CD4-positive, alpha-beta T cell (primary cell): ENCODE measurements around the gene NOP53. TPM values are rescaled to one million over a fixed set of nuclear protein-coding genes. Genes with fewer than 3 reads are reported as not detected.

Experiments used
- ATAC-seq: fragments of 200-7000 bp; cut with Tn5 transposase; one replicate; pipeline ENCODE4 v1.10.0; 2022; ENCODE audit warnings: mild to moderate bottlenecking; ENCODE audit not compliant: poor library complexity
- CTCF ChIA-PET: fragments of 350-600 bp; sonication (Branson Sonifier 250); formaldehyde crosslinking; loops from one replicate; lab custom pipeline; 2021; ENCODE audit warnings: antibody characterized with exemption, inconsistent platforms; lab: Charles Lee
- POLR2A ChIA-PET: fragments of 350-600 bp; sonication (Branson Sonifier 250); formaldehyde crosslinking; loops from one replicate; lab custom pipeline; 2021; ENCODE audit warnings: antibody characterized with exemption, inconsistent platforms; lab: Charles Lee
- DNase-seq, 14 experiments: peaks; one replicate each; pipeline ENCODE4 v3.0.0-alpha.2; 2013 to 2020; ENCODE audit warnings: mixed read lengths in 2 of 14
- H3K27ac ChIP-seq, 2 donors: one replicate each; pipeline versions ENCODE4 v1.5.1 to v1.7.0; 2013; ENCODE audit warnings: low read length in 2 of 2, low read depth in 1 of 2, mild to moderate bottlenecking in 1 of 2
- H3K27me3 ChIP-seq, 2 experiments: 1 replicate in 1 of 2; 2 replicates in 1 of 2; pipeline versions ENCODE4 v1.6.1 to v1.7.0; 2013; ENCODE audit warnings: low read length in 2 of 2, control low read depth in 1 of 2, mild to moderate bottlenecking in 1 of 2, moderate library complexity in 1 of 2; ENCODE audit not compliant: insufficient read depth in 2 of 2, control insufficient read depth in 1 of 2
- H3K36me3 ChIP-seq: one replicate; pipeline ENCODE4 v1.6.1; 2013; ENCODE audit warnings: low read length, control low read depth; ENCODE audit not compliant: insufficient read depth
- H3K4me1 ChIP-seq: one replicate; pipeline ENCODE4 v1.6.1; 2013; ENCODE audit warnings: low read length, control low read depth; ENCODE audit not compliant: insufficient read depth
- H3K4me3 ChIP-seq: one replicate; pipeline ENCODE4 v1.5.1; 2013; ENCODE audit warnings: mild to moderate bottlenecking, low read length, moderate library complexity
- H3K9me3 ChIP-seq, 2 experiments: 1 replicate in 1 of 2; 2 replicates in 1 of 2; pipeline versions ENCODE4 v1.6.1 to v1.7.0; 2013; ENCODE audit warnings: low read length in 2 of 2, mild to moderate bottlenecking in 2 of 2, control low read depth in 1 of 2, moderate library complexity in 1 of 2; ENCODE audit not compliant: control insufficient read depth in 1 of 2, insufficient read depth in 1 of 2
- H3K27ac Mint-ChIP-seq: one replicate; pipeline ENCODE4 v1.8.0; 2020; ENCODE audit warnings: mixed read lengths
- H3K27me3 Mint-ChIP-seq: one replicate; pipeline ENCODE4 v1.8.0; 2021; ENCODE audit warnings: mixed read lengths
- H3K36me3 Mint-ChIP-seq: one replicate; pipeline ENCODE4 v1.8.0; 2021; ENCODE audit warnings: low read depth, mixed read lengths
- H3K4me1 Mint-ChIP-seq: one replicate; pipeline ENCODE4 v1.8.0; 2021; ENCODE audit warnings: low read depth, mixed read lengths
- H3K4me3 Mint-ChIP-seq: one replicate; pipeline ENCODE4 v1.8.0; 2020; ENCODE audit warnings: mild to moderate bottlenecking, mixed read lengths
- H3K9me3 Mint-ChIP-seq: one replicate; pipeline ENCODE4 v1.8.0; 2020; ENCODE audit warnings: mixed read lengths
- CTCF ChIP-seq: fragments of 200-600 bp; IDR thresholded peaks from one replicate; pipeline ENCODE4 v1.8.0; 2022; ENCODE audit warnings: antibody characterized with exemption, mild to moderate bottlenecking
- intact Hi-C, 2 experiments: fragments of 100-400 bp; cut with DNase I in 1 of 2; cut with micrococcal nuclease in 1 of 2; formaldehyde crosslinking; loops; one replicate each; pipeline versions ENCODE4 v1.15.1 to v1.9.0; 2023 to 2025; cut with DNase I, micrococcal nuclease
- total RNA-seq, 174 experiments: library from RNA in 2 of 174; stranded (reverse) in 2 of 174; gene quantifications; one replicate each; pipeline ENCODE4 v1.2.3 and lab custom pipeline; 2021 to 2026

NOP53 gene
- total RNA-seq, 2 experiments from 2014 or later, result 1,074 to 1,154 TPM

DNA sequence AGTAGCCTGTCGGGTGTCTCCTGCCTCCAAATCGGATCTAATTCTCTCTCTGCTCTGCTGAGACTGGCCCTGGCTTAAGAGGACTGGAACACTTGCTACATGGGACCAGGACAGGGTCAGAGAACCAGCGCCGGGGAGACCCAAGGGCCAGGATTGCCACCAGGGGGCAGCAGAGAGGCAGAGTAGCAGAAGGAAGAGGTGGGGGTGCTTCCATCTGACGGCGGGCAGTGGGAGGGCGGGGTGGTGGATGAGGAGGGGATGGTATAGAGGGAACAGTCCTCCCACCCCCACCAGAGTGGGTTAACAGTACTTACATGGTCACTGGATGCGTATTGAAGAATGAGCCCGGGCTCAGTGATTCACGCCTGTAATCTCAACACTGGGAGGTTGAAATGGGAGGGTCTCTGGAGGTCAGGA lies 45.1 kb downstream of the NOP53 start:
- Mint-ChIP-seq H3K27ac (no peak overlapping the region), H3K36me3 (peaks cover 6% of the 10 kb centered on the region), H3K4me3 (no peak overlapping the region), H3K4me1 (peaks cover 4% of the 10 kb centered on the region), H3K27me3 (no peaks in the 10 kb centered on the region), H3K9me3 (no peaks in the 10 kb centered on the region)
- peaks cover 1% of the 10 kb centered on the region for H3K36me3 ChIP-seq
- no peak overlapping the region for H3K4me3 ChIP-seq
- CTCF ChIA-PET, result interaction anchor here (0.7 to 1.3 kb wide), 4 partner anchors 12 to 1270 kb away, joined by 3 to 4 read pairs (median 3); partner anchors contain the start of gene SELENOW
- intact Hi-C loops, result loop anchor here in 1 of 2 experiments (1.0 kb wide), 1 partner anchor 77 kb away; the partner anchor contains the start of gene EHD2
- ATAC-seq (peak; percentile 71), DNase-seq (peak; percentile 72 to 93 (median 82))
- no peaks in the 10 kb centered on the region for H3K9me3 ChIP-seq
- no peak overlapping the region for H3K27ac ChIP-seq
- POLR2A ChIA-PET, result no interaction called here
- H3K4me1 ChIP-seq, result peaks cover 8% of the 10 kb centered on the region
- H3K27me3 ChIP-seq, result no peaks in the 10 kb centered on the region
- TF ChIP-seq CTCF, result peak; percentile 94

GRCh38 chr19:47792616-47793015 lies 47.3 kb downstream of the NOP53 start:
- Histone ChIP-seq H3K27me3 (no peaks in the 10 kb centered on the region), H3K9me3 (no peaks in the 10 kb centered on the region), H3K4me1 (peaks cover 8% of the 10 kb centered on the region), H3K4me3 (no peak overlapping the region), H3K27ac (no peak overlapping the region), H3K36me3 (no peaks in the 10 kb centered on the region)
- Mint-ChIP-seq H3K27ac (no peak overlapping the region), H3K27me3 (no peaks in the 10 kb centered on the region), H3K9me3 (no peaks in the 10 kb centered on the region), H3K4me3 (no peak overlapping the region), H3K36me3 (peaks cover 4% of the 10 kb centered on the region), H3K4me1 (peaks cover 4% of the 10 kb centered on the region)
- CTCF ChIA-PET, result interaction anchor here (0.6 kb wide), 1 partner anchor 1433 kb away, joined by 3 read pairs; no protein-coding TSS in a partner anchor
- intact Hi-C loops, result no loop called here
- ATAC-seq (no peak), DNase-seq (no peak)
- POLR2A ChIA-PET, result no interaction called here
- no peak for TF ChIP-seq CTCF

GRCh38 chr19:47794526-47794925 lies 49.2 kb downstream of the NOP53 start:
- DNase-seq (no peak), ATAC-seq (no peak)
- intact Hi-C loops, result no loop called here
- Histone ChIP-seq H3K4me1 (peaks cover 6% of the 10 kb centered on the region), H3K27me3 (peaks cover 0 to 4% of the 10 kb centered on the region in 2 experiments), H3K27ac (no peak overlapping the region), H3K4me3 (no peak overlapping the region), H3K9me3 (no peaks in the 10 kb centered on the region), H3K36me3 (no peaks in the 10 kb centered on the region)
- Mint-ChIP-seq H3K27ac (no peak overlapping the region), H3K4me1 (no peaks in the 10 kb centered on the region), H3K4me3 (no peak overlapping the region), H3K36me3 (no peaks in the 10 kb centered on the region), H3K27me3 (peaks cover 4% of the 10 kb centered on the region), H3K9me3 (no peaks in the 10 kb centered on the region)
- CTCF ChIA-PET, result no interaction called here
- no peak for TF ChIP-seq CTCF
- POLR2A ChIA-PET, result no interaction called here
